Activated CD4-positive, alpha-beta T cell treated with anti-CD3 and anti-CD28 coated beads, Interleukin-2, amount 50 U/mL, for 4 hours (primary cell): ENCODE data around the gene ATP5IF1.

Source experiments
- DNase-seq, 2 experiments: peaks; one replicate each; pipeline ENCODE4 v3.0.0-alpha.2; 2020

ATP5IF1 gene

DNA sequence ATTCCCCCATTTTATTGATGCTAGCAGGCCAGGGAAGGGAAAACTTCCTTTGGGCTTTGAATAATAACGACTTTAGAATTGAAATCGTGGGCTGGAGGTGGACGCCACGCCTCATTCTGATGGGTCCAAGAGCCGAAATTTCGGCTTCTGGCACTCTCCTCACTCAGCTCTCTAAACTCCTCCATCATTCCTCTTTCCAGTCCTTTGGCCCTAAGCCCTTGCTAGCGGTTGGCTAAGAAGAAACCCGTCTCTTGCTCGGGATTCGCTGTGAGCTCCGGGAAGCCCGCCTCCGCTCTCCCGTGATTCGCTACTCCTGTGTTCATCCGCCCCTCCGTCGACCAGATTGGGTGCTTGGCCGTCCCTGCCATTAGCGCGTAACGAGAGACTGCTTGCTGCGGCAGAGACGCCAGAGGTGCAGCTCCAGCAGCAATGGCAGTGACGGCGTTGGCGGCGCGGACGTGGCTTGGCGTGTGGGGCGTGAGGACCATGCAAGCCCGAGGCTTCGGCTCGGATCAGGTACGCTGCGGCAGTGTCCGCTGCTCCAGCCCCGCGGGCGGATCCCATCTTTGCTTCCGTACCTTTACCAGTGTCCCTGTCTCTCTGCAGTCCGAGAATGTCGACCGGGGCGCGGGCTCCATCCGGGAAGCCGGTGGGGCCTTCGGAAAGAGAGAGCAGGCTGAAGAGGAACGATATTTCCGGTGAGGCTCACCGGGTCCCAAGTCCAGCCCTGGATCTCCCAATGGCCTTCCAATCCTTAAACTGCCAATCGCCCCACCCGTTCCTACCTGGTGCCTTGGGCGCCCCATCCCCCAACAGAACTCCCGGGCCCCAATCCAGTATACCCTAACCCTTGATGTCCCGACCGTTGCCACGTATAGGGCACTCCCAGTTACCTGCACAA is at the start of gene ATP5IF1:
ATP5IF1 (plus strand) TSS at position 370 of the 901 bp plus-strand sequence; CDS start at position 430, 60 bp downstream.
- peak; percentile 93 for DNase-seq

DNA sequence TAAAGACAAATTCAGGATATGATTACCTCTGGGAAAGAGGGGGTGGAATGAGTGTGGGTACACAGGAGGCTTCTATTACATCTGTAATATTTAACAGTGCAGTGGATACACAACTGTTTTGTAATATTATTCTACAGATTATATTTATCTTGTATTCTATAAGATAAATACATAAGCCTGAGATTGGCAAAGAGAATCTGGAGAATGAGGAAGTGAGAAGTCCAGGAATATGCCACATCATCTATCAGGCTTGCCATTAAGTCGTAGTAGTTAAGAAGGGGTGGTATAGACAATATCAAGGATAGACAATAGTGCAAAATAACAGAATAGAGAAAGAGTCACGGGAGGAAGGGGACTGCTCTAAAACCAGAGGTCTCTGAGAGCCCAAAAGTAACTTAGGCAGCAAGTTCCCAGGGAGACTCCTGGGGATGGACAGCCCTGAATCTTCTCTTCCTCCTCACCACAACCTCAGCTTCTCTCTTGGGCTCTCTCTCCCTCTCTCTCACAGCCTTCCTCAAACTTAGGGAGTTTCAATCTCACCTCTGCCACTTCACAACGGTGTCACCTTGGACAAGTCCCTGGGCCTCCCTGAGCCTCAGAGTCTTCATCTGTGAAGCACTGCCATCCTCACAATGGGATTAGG is 45.5 kb upstream of the ATP5IF1 start:
- DNase-seq, result no peak

DNA sequence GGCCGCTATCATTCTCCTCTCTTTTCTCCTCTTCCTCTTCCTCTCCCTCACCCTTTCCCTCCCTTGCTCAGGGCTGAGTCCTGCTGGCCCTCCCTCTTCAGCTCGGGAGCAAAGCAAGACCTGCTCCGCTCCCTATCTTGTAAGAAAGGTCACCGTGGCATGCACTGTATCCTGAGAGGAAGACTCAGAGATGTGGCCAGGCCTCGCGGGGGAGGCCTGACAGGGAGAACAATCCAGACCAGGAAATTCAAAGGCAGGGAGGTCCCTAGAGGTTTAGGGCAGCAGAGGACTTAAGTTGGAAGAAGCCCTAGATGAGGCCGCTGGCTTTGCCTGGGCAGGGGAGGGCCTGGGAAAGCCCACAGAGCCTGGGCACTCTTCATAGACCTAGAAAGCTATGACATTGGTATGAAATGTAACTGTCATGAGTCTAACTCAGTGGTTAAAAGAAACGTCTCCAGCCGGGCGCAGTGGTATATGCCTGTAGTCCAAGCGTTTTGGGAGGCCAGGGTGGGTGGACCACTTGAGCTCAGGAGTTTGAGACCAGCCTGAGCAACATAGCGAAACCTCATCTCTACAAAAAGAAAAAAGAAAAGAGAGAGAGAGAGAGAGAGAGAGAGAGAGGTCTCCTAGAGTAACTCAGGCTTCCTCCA is 44.8 kb upstream of the ATP5IF1 start:
- no peak for DNase-seq

GRCh38 chr1:28193701-28194161 is 42.2 kb upstream of the ATP5IF1 start:
- DNase-seq, result no peak

- no peak for DNase-seq
Observed at GRCh38 chr1:28194326-28195035, 41.4 kb upstream of the ATP5IF1 start.

GRCh38 chr1:28195780-28196179 is 40.1 kb upstream of the ATP5IF1 start:
- DNase-seq, result no peak

DNA sequence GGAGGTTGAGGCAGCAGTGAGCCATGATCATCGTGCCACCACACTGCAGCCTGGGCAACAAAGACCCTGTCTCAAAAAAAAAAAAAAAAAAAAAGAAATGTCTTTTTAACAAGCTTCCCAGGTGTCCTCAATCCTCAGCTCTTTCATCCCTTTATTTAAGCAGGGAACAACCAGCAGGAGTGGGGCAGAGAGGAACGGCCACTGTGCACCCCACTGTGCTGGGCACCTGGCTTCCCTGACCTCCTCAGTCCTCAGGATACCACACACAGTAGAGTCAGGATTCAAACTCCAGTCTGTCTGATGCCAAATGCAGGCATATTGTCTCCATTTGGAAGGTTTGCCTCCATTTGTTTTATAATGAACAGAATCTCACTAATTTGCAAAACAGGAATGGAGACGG is 39.6 kb upstream of the ATP5IF1 start:
- no peak for DNase-seq

DNA sequence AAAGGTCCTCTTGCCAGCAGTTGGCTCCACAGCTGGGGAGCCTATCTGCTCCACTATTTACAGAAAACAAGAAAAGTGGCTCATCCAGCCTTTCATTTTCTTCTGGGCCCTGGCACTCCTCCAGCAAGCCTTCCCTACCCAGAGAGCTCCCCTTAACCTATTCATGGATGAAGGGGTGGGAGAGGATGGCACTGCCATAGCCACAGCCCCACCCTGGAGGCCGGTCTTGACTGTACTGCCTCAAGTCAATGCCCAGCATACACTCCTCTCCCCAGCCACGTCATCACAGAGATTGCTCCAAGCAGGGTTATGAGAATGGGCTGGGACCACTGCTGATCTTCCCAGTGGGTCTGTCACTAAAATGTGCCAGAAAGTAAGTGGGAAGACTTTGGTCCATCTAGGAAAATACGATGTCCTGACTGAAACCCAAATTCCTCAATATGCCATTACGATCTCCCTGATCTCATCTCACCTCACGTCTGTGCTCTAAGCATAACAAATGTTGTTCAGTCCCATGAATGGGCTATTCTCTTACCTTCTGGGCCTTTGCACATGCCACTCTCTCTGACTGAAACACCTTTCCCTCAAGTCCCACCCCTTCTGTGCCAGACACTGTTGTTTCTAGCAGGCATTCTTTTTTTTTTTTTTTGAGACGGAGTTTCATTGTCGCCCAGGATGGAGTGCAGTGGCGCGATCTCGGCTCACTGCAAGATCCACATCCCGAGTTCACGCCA is 38.1 kb upstream of the ATP5IF1 start:
- no peak for DNase-seq

DNA sequence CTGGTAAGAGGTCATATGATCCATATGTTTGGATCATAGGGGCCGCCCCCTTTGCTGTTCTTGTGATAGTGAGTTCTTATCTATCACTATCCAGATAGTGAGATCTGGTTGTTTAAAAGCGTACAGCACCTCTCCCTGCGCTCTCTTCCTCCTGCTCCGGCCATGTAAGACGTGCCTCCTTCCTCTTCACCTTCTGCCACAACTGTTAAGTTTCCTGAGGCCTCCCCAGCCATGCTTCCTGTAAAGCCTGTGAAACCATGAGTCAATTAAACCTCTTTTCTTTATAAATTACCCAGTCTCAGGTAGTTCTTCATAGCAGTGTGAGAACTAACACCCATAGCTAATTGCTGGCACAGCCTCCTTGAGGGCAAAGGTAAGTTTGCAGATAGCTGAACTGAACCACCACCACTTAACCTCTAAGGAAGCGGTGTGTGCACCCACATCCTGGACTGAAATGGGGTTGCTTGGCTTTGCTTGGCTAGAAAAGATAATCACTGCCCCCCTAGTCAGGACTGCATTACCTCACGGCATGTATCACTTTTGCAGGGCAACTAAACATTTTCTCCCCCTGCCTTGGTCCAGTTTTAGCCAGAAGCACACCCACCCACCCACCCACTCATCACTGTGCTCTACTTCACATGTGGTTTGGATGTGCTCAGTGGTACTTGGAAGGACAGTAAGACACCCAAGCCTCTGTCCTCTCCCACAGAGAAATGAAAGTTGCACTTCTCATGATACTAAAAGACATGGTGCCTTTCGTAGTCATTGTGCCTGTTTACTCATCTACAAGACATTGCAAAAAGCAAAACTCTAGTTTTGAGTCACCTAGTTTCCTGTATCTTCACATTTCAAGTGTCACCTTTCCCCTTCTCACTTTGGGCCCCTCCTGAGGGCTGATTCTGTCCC is 36.3 kb upstream of the ATP5IF1 start:
- DNase-seq, result peak in 1 of 2 experiments; percentile 21

- no peak for DNase-seq
Observed at GRCh38 chr1:28200234-28200873, 35.6 kb upstream of the ATP5IF1 start.

GRCh38 chr1:28205243-28205642 is 30.7 kb upstream of the ATP5IF1 start:
- DNase-seq, result no peak

GRCh38 chr1:28208818-28209441 is 27.0 kb upstream of the ATP5IF1 start:
- peak; percentile 57 to 58 for DNase-seq

DNA sequence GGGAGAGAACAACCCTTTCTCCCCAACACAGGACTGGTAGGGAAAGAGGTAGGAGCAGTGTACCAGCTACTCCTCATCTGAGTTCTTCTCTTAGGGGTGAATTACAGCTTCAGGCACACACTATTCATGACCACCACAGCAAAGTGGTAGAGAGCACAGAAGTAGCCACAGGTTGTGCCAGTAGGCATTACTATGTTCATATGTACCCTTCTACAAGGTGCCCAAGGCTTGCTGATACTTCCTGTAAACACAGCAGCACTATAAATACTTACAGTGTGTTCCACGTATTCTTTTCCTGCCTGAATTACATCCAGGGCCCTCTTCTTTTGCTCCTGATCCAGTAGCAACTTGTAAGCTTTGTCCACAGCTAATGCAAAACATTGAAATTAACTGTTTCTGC is 26.2 kb upstream of the ATP5IF1 start:
- DNase-seq, result no peak

GRCh38 chr1:28213315-28213714 is 22.6 kb upstream of the ATP5IF1 start:
- DNase-seq, result no peak

DNA sequence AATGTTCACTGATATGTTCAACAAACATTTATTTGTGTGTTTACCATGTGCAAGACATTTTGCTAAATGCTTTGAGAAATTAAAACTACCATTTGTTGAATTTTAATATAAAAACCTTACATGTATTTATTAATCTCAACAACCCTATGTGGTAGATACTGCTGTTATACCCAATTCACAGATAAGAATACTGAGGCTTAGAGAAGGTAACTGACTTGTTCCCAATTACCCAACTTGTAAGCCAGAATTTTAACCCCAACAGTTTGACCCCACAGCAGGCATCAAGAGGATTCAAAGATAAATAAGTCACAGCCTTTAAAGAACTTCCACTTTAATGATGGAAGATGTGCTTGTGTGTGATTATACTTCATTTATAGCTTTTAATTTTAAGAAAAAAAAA is 6.8 kb upstream of the ATP5IF1 start:
- DNase-seq, result no peak

GRCh38 chr1:28229996-28230395 is 5.9 kb upstream of the ATP5IF1 start:
- no peak for DNase-seq

- DNase-seq, result peak; percentile 95 to 96
Observed at GRCh38 chr1:28232558-28233263, 3.2 kb upstream of the ATP5IF1 start, which contains the start of gene DNAJC8. Gene DNAJC8, minus strand, starts transcription at chr1:28233029. Its CDS starts 31 bp downstream, at chr1:28232998.

DNA sequence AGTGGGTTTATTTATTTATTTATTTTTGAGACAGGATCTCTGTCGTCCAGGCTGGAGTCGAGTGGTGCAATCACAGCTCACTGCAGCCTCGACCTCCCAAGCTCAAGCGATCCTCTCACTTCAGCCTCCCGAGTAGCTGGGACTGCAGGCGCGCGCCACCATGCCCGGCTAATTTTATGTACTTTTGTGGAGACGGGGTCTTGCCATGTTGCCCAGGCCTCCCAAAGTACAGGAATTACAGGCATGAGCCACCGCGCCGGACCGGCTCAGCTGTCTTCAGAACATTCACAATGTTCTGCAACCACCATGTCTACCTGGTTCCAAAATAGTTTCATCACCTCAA is 2.7 kb upstream of the ATP5IF1 start:
- no peak for DNase-seq

DNA sequence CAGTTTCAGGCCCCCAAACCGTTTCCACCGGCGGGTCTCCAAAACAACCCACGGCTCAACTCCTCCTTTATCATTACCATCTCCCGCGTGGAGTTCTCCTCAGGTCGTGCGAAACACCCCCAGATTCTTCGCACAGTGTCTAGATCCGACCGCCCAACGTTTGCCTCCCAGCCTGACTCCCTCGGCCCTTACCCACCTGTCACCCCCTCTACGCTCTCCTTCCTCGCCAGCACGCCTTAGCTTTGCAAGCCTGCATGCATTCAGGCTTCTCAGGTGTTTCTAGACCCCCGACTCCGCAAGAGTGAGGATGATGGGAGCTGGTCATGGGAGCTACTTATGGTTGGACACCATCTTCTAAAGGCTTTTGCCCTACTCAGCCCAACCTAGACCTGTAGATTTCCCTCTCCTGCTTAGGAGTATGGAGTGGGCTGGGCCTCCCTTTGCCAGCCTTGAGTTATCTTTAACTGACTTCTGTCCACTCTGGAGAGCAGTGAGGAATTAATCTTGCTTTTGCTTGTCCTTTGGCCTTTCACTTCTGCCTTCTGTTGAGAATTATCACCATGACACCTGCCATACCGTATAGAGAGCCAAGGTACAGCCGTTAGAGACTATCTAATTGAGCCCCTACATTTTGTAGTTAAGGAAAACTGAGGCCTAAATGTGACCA is 865 bp downstream of the ATP5IF1 start:
- no peak for DNase-seq
